ENCODE results near the gene SRRM2.

The SRRM2 gene

GRCh38 chr16:2769675-2770056, 17.2 kb downstream of the SRRM2 start:
- Histone ChIP-seq H4K8ac (ENCODE audit: low read depth, low read length) (no peak overlapping the region), H3K9ac (ENCODE audit: low read depth, low read length, poor library complexity) (no peak overlapping the region), H4K91ac (ENCODE audit: low read depth, low read length, poor library complexity) (no peak overlapping the region), H3K18ac (ENCODE audit: low read length) (no peak overlapping the region), H2BK12ac (ENCODE audit: low read length) (no peak overlapping the region), H3K14ac (ENCODE audit: low read length) (no peak overlapping the region), H3K9me3 (replicated peaks in 1 of 2; ENCODE audit: control insufficient read depth in 2 of 2, insufficient read depth in 1 of 2, low read depth in 1 of 2, low read length in 2 of 2) (peaks cover 9% of the 10 kb centered on the region in 2 donors), H3K4me1 (ENCODE audit: control insufficient read depth in 2 of 2, insufficient read depth in 1 of 2, low read depth in 1 of 2, low read length in 2 of 2) (no peaks in the 10 kb centered on the region), H3K23ac (ENCODE audit: low read depth, low read length, poor library complexity) (peak overlapping the region; percentile 60), H3K4me2 (ENCODE audit: insufficient read depth, low read length, poor library complexity, severe bottlenecking) (no peak overlapping the region), H3K27me3 (ENCODE audit: control insufficient read depth in 3 of 3, insufficient read depth in 3 of 3, low read depth in 1 of 3, low read length in 3 of 3) (no peaks in the 10 kb centered on the region), H3K79me1 (ENCODE audit: low read depth, low read length) (peaks cover 35% of the 10 kb centered on the region), H3K36me3 (replicated peaks in 1 of 2; ENCODE audit: control insufficient read depth in 2 of 2, insufficient read depth in 2 of 2, low read length in 2 of 2) (peaks cover 85 to 99% of the 10 kb centered on the region in 2 donors), H2BK120ac (ENCODE audit: low read depth, low read length) (no peak overlapping the region), H3K4me3 (ENCODE audit: low read length in 2 of 2) (no peak overlapping the region), H3K27ac (replicated peaks; ENCODE audit: low read length) (no peak overlapping the region), H2AFZ (ENCODE audit: low read length) (no peak overlapping the region), H2BK5ac (ENCODE audit: low read length) (no peak overlapping the region), H2BK15ac (ENCODE audit: low read length) (no peak overlapping the region), H3K4ac (ENCODE audit: low read length) (no peak overlapping the region), H2AK5ac (ENCODE audit: low read depth, low read length) (no peak overlapping the region)
- no peak for DNase-seq (ENCODE audit: low spot score)
- no CpG with 5 or more reads among the region's 14 CpGs for WGBS, 2 donors (ENCODE audit: extremely low coverage in 2 of 2, insufficient read length in 2 of 2, insufficient replicate concordance in 1 of 2)

- H3K79me1 ChIP-seq (ENCODE audit: low read depth, low read length), result peaks cover 35% of the 10 kb centered on the region
- H2BK15ac ChIP-seq (ENCODE audit: low read length), result no peak overlapping the region
- no peak overlapping the region for H2AFZ ChIP-seq (ENCODE audit: low read length)
- no peak overlapping the region for H2BK12ac ChIP-seq (ENCODE audit: low read length)
- H4K91ac ChIP-seq (ENCODE audit: low read depth, low read length, poor library complexity), result no peak overlapping the region
- H2BK5ac ChIP-seq (ENCODE audit: low read length), result no peak overlapping the region
- H4K8ac ChIP-seq (ENCODE audit: low read depth, low read length), result no peak overlapping the region
- peaks cover 3 to 6% of the 10 kb centered on the region in 2 donors for H3K9me3 ChIP-seq (replicated peaks in 1 of 2; ENCODE audit: control insufficient read depth in 2 of 2, insufficient read depth in 1 of 2, low read depth in 1 of 2, low read length in 2 of 2)
- H3K18ac ChIP-seq (ENCODE audit: low read length), result no peak overlapping the region
- H3K36me3 ChIP-seq (replicated peaks in 1 of 2; ENCODE audit: control insufficient read depth in 2 of 2, insufficient read depth in 2 of 2, low read length in 2 of 2), result peaks cover 84 to 99% of the 10 kb centered on the region in 2 donors
- H3K27ac ChIP-seq (replicated peaks; ENCODE audit: low read length), result no peak overlapping the region
- H3K23ac ChIP-seq (ENCODE audit: low read depth, low read length, poor library complexity), result peak overlapping the region; percentile 60
- no peak overlapping the region for H3K4me3 ChIP-seq (ENCODE audit: low read length in 2 of 2)
- no peak overlapping the region for H2AK5ac ChIP-seq (ENCODE audit: low read depth, low read length)
- no peak for DNase-seq (ENCODE audit: low spot score)
- H3K4ac ChIP-seq (ENCODE audit: low read length), result no peak overlapping the region
- no CpG with 5 or more reads among the region's 32 CpGs for WGBS, 2 donors (ENCODE audit: extremely low coverage in 2 of 2, insufficient read length in 2 of 2, insufficient replicate concordance in 1 of 2)
- H3K27me3 ChIP-seq (ENCODE audit: control insufficient read depth in 3 of 3, insufficient read depth in 3 of 3, low read depth in 1 of 3, low read length in 3 of 3), result no peaks in the 10 kb centered on the region
- no peak overlapping the region for H2BK120ac ChIP-seq (ENCODE audit: low read depth, low read length)
- no peak overlapping the region for H3K4me2 ChIP-seq (ENCODE audit: insufficient read depth, low read length, poor library complexity, severe bottlenecking)
- no peak overlapping the region for H3K9ac ChIP-seq (ENCODE audit: low read depth, low read length, poor library complexity)
- H3K4me1 ChIP-seq (ENCODE audit: control insufficient read depth in 2 of 2, insufficient read depth in 1 of 2, low read depth in 1 of 2, low read length in 2 of 2), result no peaks in the 10 kb centered on the region
- H3K14ac ChIP-seq (ENCODE audit: low read length), result no peak overlapping the region
These were observed 17.9 kb downstream of the SRRM2 start for GRCh38 chr16:2770057-2770951.

DNA sequence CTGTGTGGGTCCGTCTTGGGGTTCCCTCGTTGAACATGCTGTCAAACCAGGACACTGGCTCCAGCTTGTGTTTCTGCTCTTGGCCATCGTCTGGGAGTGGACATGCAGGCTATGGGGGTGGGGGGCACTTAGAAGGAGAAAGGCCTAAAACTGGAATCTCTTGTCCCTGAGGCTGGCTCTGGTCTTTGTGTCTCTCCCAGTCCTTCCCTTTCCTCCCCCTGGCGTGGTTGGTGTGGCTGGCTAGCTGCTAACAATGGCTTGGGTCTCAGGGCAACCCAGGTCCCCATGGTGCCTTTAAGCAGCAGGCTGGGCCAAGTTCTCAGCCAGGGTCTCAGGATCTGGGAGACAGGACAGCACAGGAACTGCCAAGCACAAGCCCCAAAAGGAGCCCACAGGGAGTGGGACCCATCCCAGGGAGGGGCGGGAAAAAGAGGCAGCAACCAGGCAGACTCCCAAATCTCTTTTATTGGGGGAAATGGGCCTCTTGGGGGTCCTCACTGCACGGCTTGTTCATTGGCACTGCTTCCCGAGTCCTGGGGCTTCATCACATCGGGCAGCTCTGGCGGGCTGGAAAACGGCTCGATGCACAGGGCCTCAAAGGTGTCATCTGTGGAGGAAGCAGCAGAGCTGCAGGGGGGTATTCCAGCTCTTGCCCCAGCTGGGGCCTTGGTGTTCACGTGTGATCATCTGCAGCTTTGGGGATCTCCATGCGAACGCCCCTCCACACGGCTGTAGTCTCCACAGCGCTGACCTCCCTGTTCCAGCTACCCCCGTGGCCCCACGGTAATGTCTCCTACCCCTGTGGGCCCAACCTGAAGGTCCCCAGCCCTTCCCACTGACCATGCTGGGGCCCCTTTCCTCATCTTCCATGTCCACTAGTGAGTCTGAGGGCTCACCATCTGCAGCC, 19.3 kb downstream of the SRRM2 start:
- no peak overlapping the region for H3K27ac ChIP-seq (replicated peaks; ENCODE audit: low read length)
- H4K8ac ChIP-seq (ENCODE audit: low read depth, low read length), result no peak overlapping the region
- no peak overlapping the region for H3K4me3 ChIP-seq (ENCODE audit: low read length in 2 of 2)
- H2AFZ ChIP-seq (ENCODE audit: low read length), result no peak overlapping the region
- H2AK5ac ChIP-seq (ENCODE audit: low read depth, low read length), result no peak overlapping the region
- H3K79me1 ChIP-seq (ENCODE audit: low read depth, low read length), result peaks cover 28% of the 10 kb centered on the region
- peaks cover 5 to 6% of the 10 kb centered on the region in 2 donors for H3K4me1 ChIP-seq (ENCODE audit: control insufficient read depth in 2 of 2, insufficient read depth in 1 of 2, low read depth in 1 of 2, low read length in 2 of 2)
- no peak overlapping the region for H3K4me2 ChIP-seq (ENCODE audit: insufficient read depth, low read length, poor library complexity, severe bottlenecking)
- no peak overlapping the region for H3K14ac ChIP-seq (ENCODE audit: low read length)
- H3K36me3 ChIP-seq (replicated peaks in 1 of 2; ENCODE audit: control insufficient read depth in 2 of 2, insufficient read depth in 2 of 2, low read length in 2 of 2), result peaks cover 71 to 91% of the 10 kb centered on the region in 2 donors
- DNase-seq (ENCODE audit: low spot score), result no peak
- no peak overlapping the region for H3K18ac ChIP-seq (ENCODE audit: low read length)
- no peak overlapping the region for H2BK120ac ChIP-seq (ENCODE audit: low read depth, low read length)
- WGBS, 2 donors (ENCODE audit: extremely low coverage in 2 of 2, insufficient read length in 2 of 2, insufficient replicate concordance in 1 of 2), result no CpG with 5 or more reads among the region's 18 CpGs
- peak overlapping the region; percentile 50 for H3K9ac ChIP-seq (ENCODE audit: low read depth, low read length, poor library complexity)
- H4K91ac ChIP-seq (ENCODE audit: low read depth, low read length, poor library complexity), result no peak overlapping the region
- H2BK15ac ChIP-seq (ENCODE audit: low read length), result no peak overlapping the region
- H3K4ac ChIP-seq (ENCODE audit: low read length), result no peak overlapping the region
- H3K23ac ChIP-seq (ENCODE audit: low read depth, low read length, poor library complexity), result peak overlapping the region; percentile 11
- H3K9me3 ChIP-seq (replicated peaks in 1 of 2; ENCODE audit: control insufficient read depth in 2 of 2, insufficient read depth in 1 of 2, low read depth in 1 of 2, low read length in 2 of 2), result peaks cover 0 to 2% of the 10 kb centered on the region in 2 donors
- no peaks in the 10 kb centered on the region for H3K27me3 ChIP-seq (ENCODE audit: control insufficient read depth in 3 of 3, insufficient read depth in 3 of 3, low read depth in 1 of 3, low read length in 3 of 3)
- H2BK5ac ChIP-seq (ENCODE audit: low read length), result no peak overlapping the region
- H2BK12ac ChIP-seq (ENCODE audit: low read length), result no peak overlapping the region
